H9 (cell line): ENCODE measurements around the gene METTL25B. TPM values are rescaled to one million over a fixed set of nuclear protein-coding genes. Genes with fewer than 3 reads are reported as not detected.

Source experiments
- DNase-seq: peaks from one replicate; pipeline ENCODE4 v3.0.0-alpha.2; 2017
- H2AFZ ChIP-seq: one replicate; pipeline ENCODE4 v1.6.1; 2013; ENCODE audit warnings: mild to moderate bottlenecking, low read length, control low read depth, moderate library complexity
- H2AK5ac ChIP-seq: 2 replicates; pipeline ENCODE4 v1.6.1; 2013; ENCODE audit warnings: low read length, control low read depth, mixed read lengths; ENCODE audit not compliant: insufficient read length
- H2BK120ac ChIP-seq: one replicate; pipeline ENCODE4 v1.6.1; 2013; ENCODE audit warnings: low read depth, mild to moderate bottlenecking, low read length, control low read depth, inconsistent platforms; ENCODE audit not compliant: poor library complexity, severe bottlenecking
- H2BK12ac ChIP-seq: 2 replicates; pipeline ENCODE4 v1.6.1; 2013; ENCODE audit warnings: low read length, control low read depth, mixed read lengths, low read depth; ENCODE audit not compliant: insufficient read length
- H2BK15ac ChIP-seq: 2 replicates; pipeline ENCODE4 v1.6.1; 2013; ENCODE audit warnings: low read depth, low read length, control low read depth
- H2BK20ac ChIP-seq: one replicate; pipeline ENCODE4 v1.6.1; 2013; ENCODE audit warnings: low read depth, mild to moderate bottlenecking, low read length, control low read depth, inconsistent platforms; ENCODE audit not compliant: poor library complexity, severe bottlenecking
- H2BK5ac ChIP-seq: 2 replicates; pipeline ENCODE4 v1.6.1; 2013; ENCODE audit warnings: low read length, control low read depth, mixed read lengths; ENCODE audit not compliant: insufficient read length
- H3K14ac ChIP-seq: 2 replicates; pipeline ENCODE4 v1.6.1; 2013; ENCODE audit warnings: low read length, control low read depth; ENCODE audit not compliant: insufficient read depth
- H3K18ac ChIP-seq: 2 replicates; pipeline ENCODE4 v1.6.1; 2013; ENCODE audit warnings: low read depth, mild to moderate bottlenecking, mixed read lengths, low read length, control low read depth; ENCODE audit not compliant: insufficient read length
- H3K23ac ChIP-seq: 2 replicates; pipeline ENCODE4 v1.6.1; 2013; ENCODE audit warnings: low read length, control low read depth, mixed read lengths, low read depth; ENCODE audit not compliant: insufficient read length
- H3K23me2 ChIP-seq: 2 replicates; pipeline ENCODE4 v1.6.1; 2013; ENCODE audit warnings: low read depth, mild to moderate bottlenecking, mixed read lengths, low read length, control low read depth; ENCODE audit not compliant: insufficient read length, poor library complexity, severe bottlenecking
- H3K27ac ChIP-seq: 2 replicates; pipeline ENCODE4 v1.5.1; 2013; ENCODE audit warnings: low read length, control low read depth, mixed read lengths, low read depth; ENCODE audit not compliant: insufficient read length
- H3K27me3 ChIP-seq: 2 replicates; pipeline ENCODE4 v1.6.1; 2013; ENCODE audit warnings: low read length, control low read depth, inconsistent platforms; ENCODE audit not compliant: insufficient read depth
- H3K4ac ChIP-seq: 2 replicates; pipeline ENCODE4 v1.6.1; 2013; ENCODE audit warnings: low read depth, mild to moderate bottlenecking, control low read depth, inconsistent platforms, low read length, moderate library complexity
- H3K4me1 ChIP-seq: 2 replicates; pipeline ENCODE4 v1.6.1; 2013; ENCODE audit warnings: low read length, control low read depth, inconsistent platforms; ENCODE audit not compliant: insufficient read depth
- H3K4me2 ChIP-seq: 2 replicates; pipeline ENCODE4 v1.6.1; 2013; ENCODE audit warnings: low read length, control low read depth, mixed read lengths; ENCODE audit not compliant: insufficient read length, insufficient read depth
- H3K56ac ChIP-seq: 2 replicates; pipeline ENCODE4 v1.6.1; 2013; ENCODE audit warnings: low read depth, mild to moderate bottlenecking, mixed read lengths, low read length, control low read depth; ENCODE audit not compliant: insufficient read length
- H3K79me1 ChIP-seq: 2 replicates; pipeline ENCODE4 v1.6.1; 2013; ENCODE audit warnings: low read depth, mild to moderate bottlenecking, moderate library complexity, low read length, control low read depth, inconsistent platforms; ENCODE audit not compliant: insufficient read depth, poor library complexity, severe bottlenecking
- H3K79me2 ChIP-seq: 2 replicates; pipeline ENCODE4 v1.6.1; 2013; ENCODE audit warnings: low read length, control low read depth, inconsistent platforms; ENCODE audit not compliant: insufficient read depth
- H3K9ac ChIP-seq: 2 replicates; pipeline ENCODE4 v1.6.1; 2013; ENCODE audit warnings: low read length, control low read depth, mixed read lengths; ENCODE audit not compliant: insufficient read length; ENCODE audit errors: extremely low read depth
- H3K9me3 ChIP-seq: one replicate; pipeline ENCODE4 v1.6.1; 2013; ENCODE audit warnings: low read depth, low read length, inconsistent platforms; ENCODE audit not compliant: control insufficient read depth
- H3T11ph ChIP-seq: one replicate; pipeline ENCODE4 v1.6.1; 2013; ENCODE audit warnings: mild to moderate bottlenecking, low read length, control low read depth, inconsistent platforms
- H4K20me1 ChIP-seq: one replicate; pipeline ENCODE4 v1.6.1; 2013; ENCODE audit not compliant: control insufficient read depth, insufficient read length, insufficient read depth
- H4K5ac ChIP-seq: 2 replicates; pipeline ENCODE4 v1.6.1; 2013; ENCODE audit warnings: low read depth, mild to moderate bottlenecking, mixed read lengths, low read length, control low read depth; ENCODE audit not compliant: insufficient read length
- H4K8ac ChIP-seq: replicated peaks from 2 replicates; pipeline ENCODE4 v1.6.1; 2013; ENCODE audit warnings: low read length, control low read depth, mixed read lengths, low read depth; ENCODE audit not compliant: insufficient read length
- H4K91ac ChIP-seq: 2 replicates; pipeline ENCODE4 v1.6.1; 2013; ENCODE audit warnings: low read depth, mild to moderate bottlenecking, moderate library complexity, mixed read lengths, low read length, control low read depth; ENCODE audit not compliant: insufficient read length
- H3K27ac Mint-ChIP-seq, 3 experiments: 2 replicates in 2 of 3; 3 replicates in 1 of 3; pipeline ENCODE4 v1.8.0; 2020 to 2021; ENCODE audit warnings: mixed read lengths in 3 of 3, mild to moderate bottlenecking in 1 of 3, moderate library complexity in 1 of 3
- H3K27me3 Mint-ChIP-seq: 2 replicates; pipeline ENCODE4 v1.8.0; 2021; ENCODE audit warnings: low read depth, mild to moderate bottlenecking, moderate library complexity, mixed read lengths
- H3K36me3 Mint-ChIP-seq, 3 experiments: 2 replicates in 2 of 3; 3 replicates in 1 of 3; pipeline ENCODE4 v1.8.0; 2020 to 2021; ENCODE audit warnings: low read depth in 3 of 3, mixed read lengths in 3 of 3; ENCODE audit not compliant: insufficient read depth in 1 of 3
- H3K4me1 Mint-ChIP-seq, 2 experiments: 2 replicates each; pipeline ENCODE4 v1.8.0; 2020; ENCODE audit warnings: mixed read lengths in 2 of 2
- H3K4me3 Mint-ChIP-seq, 2 experiments: 2 replicates in 1 of 2; 3 replicates in 1 of 2; pipeline ENCODE4 v1.8.0; 2020 to 2021; ENCODE audit warnings: mild to moderate bottlenecking in 2 of 2, mixed read lengths in 2 of 2, moderate library complexity in 1 of 2
- H3K9me3 Mint-ChIP-seq, 2 experiments: 2 replicates in 1 of 2; 3 replicates in 1 of 2; pipeline ENCODE4 v1.8.0; 2020; ENCODE audit warnings: mild to moderate bottlenecking in 2 of 2, mixed read lengths in 2 of 2, moderate library complexity in 1 of 2
- WGBS: extraction: QIAGEN DNeasy Blood & Tissue Kit; methylation state at CpG from one replicate; pipeline ENCODE4 v1.1.7; 2013; ENCODE audit warnings: missing lambda C conversion rate, low lambda C conversion rate, mixed read lengths; ENCODE audit not compliant: insufficient read length; ENCODE audit errors: extremely low coverage; 5-methylcytosine and 5-hydroxymethylcytosine counted together
- total RNA-seq: library from RNA; stranded (reverse); gene quantifications from 2 replicates; pipeline ENCODE4 v1.2.1, GENCODE V29; 2021
- TF ChIP-seq, protein P1 (sequence below): fragments of 200-600 bp; sonication (generic); conservative IDR thresholded peaks from 3 replicates; pipeline ENCODE4 v1.8.0; 2021; ENCODE audit warnings: antibody characterized with exemption, mild to moderate bottlenecking

METTL25B gene
- total RNA-seq, 1 experiment from 2014 or later: 26.2 TPM

DNA sequence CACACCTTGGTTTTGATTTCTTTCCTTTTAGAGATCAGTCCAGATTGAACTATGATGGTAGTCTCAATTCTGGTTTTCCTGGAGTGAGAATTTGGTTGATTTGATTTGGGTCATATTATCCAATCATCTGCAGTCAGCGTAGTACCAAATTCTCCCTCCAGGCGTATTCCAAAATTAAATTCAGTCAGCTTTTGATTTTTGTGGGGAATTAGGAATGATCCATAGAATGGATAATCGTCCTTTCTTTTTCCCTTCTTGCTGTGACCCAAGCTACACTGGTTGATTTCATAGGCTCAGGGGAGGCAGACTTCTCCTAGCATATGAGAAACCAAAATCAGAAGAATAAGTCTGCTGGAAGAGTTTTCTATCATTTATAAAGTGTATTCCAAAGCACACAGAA lies 44.0 kb downstream of the METTL25B start:
- no peak overlapping the region for H2AK5ac ChIP-seq
- no peaks in the 10 kb centered on the region for H3K9me3 Mint-ChIP-seq
- no peak overlapping the region for H3K4me3 Mint-ChIP-seq
- no peak overlapping the region for H3K27ac Mint-ChIP-seq
- H2BK15ac ChIP-seq: no peak overlapping the region
- no peak overlapping the region for H2AFZ ChIP-seq
- no peak for DNase-seq
- no CpG with 5 or more reads among the region's 3 CpGs for WGBS
- H2BK5ac ChIP-seq: no peak overlapping the region
- H3K79me1 ChIP-seq: peaks cover 19% of the 10 kb centered on the region
- H3K14ac ChIP-seq: no peak overlapping the region
- H3K4me1 Mint-ChIP-seq: peaks cover 24 to 33% of the 10 kb centered on the region in 2 experiments
- no peak overlapping the region for H2BK20ac ChIP-seq
- H4K8ac ChIP-seq: no peak overlapping the region
- H3K56ac ChIP-seq: no peak overlapping the region
- no peak overlapping the region for H3K4ac ChIP-seq
- H3K4me1 ChIP-seq: no peaks in the 10 kb centered on the region
- no peak overlapping the region for H3T11ph ChIP-seq
- no peak overlapping the region for H3K23ac ChIP-seq
- H3K36me3 Mint-ChIP-seq: peaks cover 14 to 39% (median 30%) of the 10 kb centered on the region in 3 experiments
- no peak overlapping the region for H3K18ac ChIP-seq
- H3K23me2 ChIP-seq: peaks cover 11% of the 10 kb centered on the region
- H2BK120ac ChIP-seq: no peak overlapping the region
- H3K4me2 ChIP-seq: no peak overlapping the region
- no peak overlapping the region for H4K91ac ChIP-seq
- no peaks in the 10 kb centered on the region for H3K27me3 ChIP-seq
- TF ChIP-seq, protein P1, sequence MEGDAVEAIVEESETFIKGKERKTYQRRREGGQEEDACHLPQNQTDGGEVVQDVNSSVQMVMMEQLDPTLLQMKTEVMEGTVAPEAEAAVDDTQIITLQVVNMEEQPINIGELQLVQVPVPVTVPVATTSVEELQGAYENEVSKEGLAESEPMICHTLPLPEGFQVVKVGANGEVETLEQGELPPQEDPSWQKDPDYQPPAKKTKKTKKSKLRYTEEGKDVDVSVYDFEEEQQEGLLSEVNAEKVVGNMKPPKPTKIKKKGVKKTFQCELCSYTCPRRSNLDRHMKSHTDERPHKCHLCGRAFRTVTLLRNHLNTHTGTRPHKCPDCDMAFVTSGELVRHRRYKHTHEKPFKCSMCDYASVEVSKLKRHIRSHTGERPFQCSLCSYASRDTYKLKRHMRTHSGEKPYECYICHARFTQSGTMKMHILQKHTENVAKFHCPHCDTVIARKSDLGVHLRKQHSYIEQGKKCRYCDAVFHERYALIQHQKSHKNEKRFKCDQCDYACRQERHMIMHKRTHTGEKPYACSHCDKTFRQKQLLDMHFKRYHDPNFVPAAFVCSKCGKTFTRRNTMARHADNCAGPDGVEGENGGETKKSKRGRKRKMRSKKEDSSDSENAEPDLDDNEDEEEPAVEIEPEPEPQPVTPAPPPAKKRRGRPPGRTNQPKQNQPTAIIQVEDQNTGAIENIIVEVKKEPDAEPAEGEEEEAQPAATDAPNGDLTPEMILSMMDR: no peak; the same call in 2 of the 3 replicates
- H3K27me3 Mint-ChIP-seq: no peaks in the 10 kb centered on the region
- no peak overlapping the region for H3K9ac ChIP-seq
- no peak overlapping the region for H4K5ac ChIP-seq
- H4K20me1 ChIP-seq: no peaks in the 10 kb centered on the region
- no peak overlapping the region for H3K27ac ChIP-seq
- no peaks in the 10 kb centered on the region for H3K9me3 ChIP-seq
- H3K79me2 ChIP-seq: peaks cover 43% of the 10 kb centered on the region
- no peak overlapping the region for H2BK12ac ChIP-seq
